Peyer's patch (tissue), 4 donors: Measurements from ENCODE around the gene DOK4.

Experiments used
- POLR2A ChIP-seq, 2 donors: fragments of 450-650 bp; IDR thresholded peaks; one replicate each; pipeline ENCODE4 v1.5.1; 2017; ENCODE audit warnings: antibody characterized with exemption in 2 of 2, mild to moderate bottlenecking in 2 of 2, moderate library complexity in 2 of 2
- TF ChIP-seq, protein P1 (sequence below), 6 experiments: fragments of 450-650 bp in 4 of 6; fragments of 200-600 bp in 2 of 6; sonication (generic) in 1 of 6; IDR thresholded peaks; one replicate each; pipeline ENCODE4 v1.5.1; 2017 to 2019; ENCODE audit warnings: antibody characterized with exemption in 6 of 6, mild to moderate bottlenecking in 3 of 6, moderate library complexity in 1 of 6

DNA sequence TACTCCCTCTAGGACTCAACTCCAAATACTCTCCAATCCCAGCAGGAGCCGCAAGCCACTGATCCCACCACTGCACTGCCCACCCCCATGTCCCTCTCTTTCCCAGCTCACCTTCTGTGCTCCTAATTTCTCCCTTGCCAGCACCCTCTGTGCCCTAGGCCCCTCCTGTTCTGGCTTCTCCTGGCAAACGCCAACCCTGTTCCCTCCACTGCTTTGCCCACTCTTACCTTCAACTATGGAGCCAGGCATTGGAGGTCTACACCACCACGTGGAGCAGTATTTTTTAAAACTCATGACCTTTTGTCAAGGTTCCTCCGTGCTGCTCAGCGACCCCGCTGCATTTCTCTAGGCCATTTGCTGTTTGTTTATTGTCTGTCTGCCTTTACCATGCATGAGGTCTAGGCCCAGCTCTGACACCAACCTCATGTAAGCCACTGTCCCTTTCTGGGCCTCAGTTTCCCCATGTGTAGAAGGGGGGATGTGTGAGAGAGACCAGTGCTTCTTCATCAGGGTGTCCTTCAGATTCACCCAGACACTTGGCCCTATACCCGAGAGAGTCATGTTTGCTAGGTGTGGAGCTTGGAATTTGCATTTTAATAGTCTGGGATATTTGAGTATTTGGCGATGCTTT is 45.5 kb upstream of the DOK4 start:
- TF ChIP-seq, protein P1, sequence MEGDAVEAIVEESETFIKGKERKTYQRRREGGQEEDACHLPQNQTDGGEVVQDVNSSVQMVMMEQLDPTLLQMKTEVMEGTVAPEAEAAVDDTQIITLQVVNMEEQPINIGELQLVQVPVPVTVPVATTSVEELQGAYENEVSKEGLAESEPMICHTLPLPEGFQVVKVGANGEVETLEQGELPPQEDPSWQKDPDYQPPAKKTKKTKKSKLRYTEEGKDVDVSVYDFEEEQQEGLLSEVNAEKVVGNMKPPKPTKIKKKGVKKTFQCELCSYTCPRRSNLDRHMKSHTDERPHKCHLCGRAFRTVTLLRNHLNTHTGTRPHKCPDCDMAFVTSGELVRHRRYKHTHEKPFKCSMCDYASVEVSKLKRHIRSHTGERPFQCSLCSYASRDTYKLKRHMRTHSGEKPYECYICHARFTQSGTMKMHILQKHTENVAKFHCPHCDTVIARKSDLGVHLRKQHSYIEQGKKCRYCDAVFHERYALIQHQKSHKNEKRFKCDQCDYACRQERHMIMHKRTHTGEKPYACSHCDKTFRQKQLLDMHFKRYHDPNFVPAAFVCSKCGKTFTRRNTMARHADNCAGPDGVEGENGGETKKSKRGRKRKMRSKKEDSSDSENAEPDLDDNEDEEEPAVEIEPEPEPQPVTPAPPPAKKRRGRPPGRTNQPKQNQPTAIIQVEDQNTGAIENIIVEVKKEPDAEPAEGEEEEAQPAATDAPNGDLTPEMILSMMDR (IDR thresholded peaks at IDR 0.05), result no peak
- TF ChIP-seq POLR2A (IDR thresholded peaks at IDR 0.05), result no peak
